IPS-NIHi7 (cell line): Measurements from ENCODE around the gene HOXC5.

Source experiments
- DNase-seq: peaks from one replicate; pipeline ENCODE4 v3.0.0; 2012; ENCODE audit warnings: mixed read lengths; ENCODE audit errors: extremely low spot score

HOXC5 gene

GRCh38 chr12:53995378-53996239, 37.2 kb upstream of the HOXC5 start:
- DNase-seq = no peak

GRCh38 chr12:53996240-53997203, 36.3 kb upstream of the HOXC5 start:
- DNase-seq = no peak

- DNase-seq = no peak
These were observed 35.4 kb upstream of the HOXC5 start for GRCh38 chr12:53997204-53998109.

GRCh38 chr12:53998110-53998899, 34.5 kb upstream of the HOXC5 start:
- DNase-seq = no peak

- no peak for DNase-seq
These were observed 34.0 kb upstream of the HOXC5 start for GRCh38 chr12:53998900-53999236.

GRCh38 chr12:53999559-54000115, 33.2 kb upstream of the HOXC5 start:
- DNase-seq = no peak

GRCh38 chr12:54000116-54001114, 32.4 kb upstream of the HOXC5 start, which contains the start of gene HOXC9:
TSS of gene HOXC9 (plus strand) at chr12:54000161. CDS start at chr12:54000189, 28 bp downstream.
- no peak for DNase-seq

- no peak for DNase-seq
These were observed 31.3 kb upstream of the HOXC5 start for GRCh38 chr12:54001283-54002187.

- no peak for DNase-seq
These were observed 30.5 kb upstream of the HOXC5 start for GRCh38 chr12:54002278-54002914.

- no peak for DNase-seq
These were observed 29.9 kb upstream of the HOXC5 start for GRCh38 chr12:54002915-54003389.

GRCh38 chr12:54003625-54004024, 29.2 kb upstream of the HOXC5 start:
- no peak for DNase-seq

GRCh38 chr12:54004063-54004840, 28.6 kb upstream of the HOXC5 start:
- DNase-seq = no peak

GRCh38 chr12:54004841-54005530, 27.9 kb upstream of the HOXC5 start:
- DNase-seq = no peak

- DNase-seq = no peak
These were observed 27.4 kb upstream of the HOXC5 start for GRCh38 chr12:54005531-54005852.

GRCh38 chr12:54005853-54006558, 26.8 kb upstream of the HOXC5 start:
- DNase-seq = peak; percentile 87
